CD14-positive monocyte (primary cell): ENCODE data around the gene ARSB. TPM values are rescaled to one million over a fixed set of nuclear protein-coding genes. Genes with fewer than 3 reads are reported as not detected.

ENCODE experiments used
- DNase-seq, 3 donors: peaks; one replicate each; pipeline ENCODE4 v3.0.0-alpha.2; 2011 to 2022
- H2AFZ ChIP-seq: 2 replicates; pipeline ENCODE4 v1.6.0; 2012; ENCODE audit warnings: mild to moderate bottlenecking, low read depth, low read length, inconsistent platforms; ENCODE audit not compliant: insufficient read depth, poor library complexity, severe bottlenecking
- H3K27ac ChIP-seq, 2 donors: 1 replicate in 1 of 2; 2 replicates in 1 of 2; pipeline ENCODE4 v1.5.1; 2012 to 2013; ENCODE audit warnings: low read length in 2 of 2, control low read depth in 1 of 2, inconsistent platforms in 1 of 2, low read depth in 1 of 2, mild to moderate bottlenecking in 1 of 2
- H3K27me3 ChIP-seq, 2 donors: one replicate each; pipeline versions ENCODE4 v1.6.0 to v1.6.1; 2011 to 2013; ENCODE audit warnings: low read length in 2 of 2; ENCODE audit not compliant: control insufficient read depth in 2 of 2, insufficient read depth in 2 of 2
- H3K36me3 ChIP-seq, 2 donors: replicated peaks in 1 of 2; 1 replicate in 1 of 2; 2 replicates in 1 of 2; pipeline versions ENCODE4 v1.5.1 to v1.6.1; 2012 to 2013; ENCODE audit warnings: low read length in 2 of 2, control low read depth in 1 of 2, inconsistent platforms in 1 of 2, mild to moderate bottlenecking in 1 of 2; ENCODE audit not compliant: insufficient read depth in 2 of 2, control insufficient read depth in 1 of 2
- H3K4me1 ChIP-seq, 2 donors: 1 replicate in 1 of 2; 2 replicates in 1 of 2; pipeline versions ENCODE4 v1.5.1 to v1.6.1; 2012 to 2013; ENCODE audit warnings: low read length in 2 of 2, control low read depth in 1 of 2, inconsistent platforms in 1 of 2, mild to moderate bottlenecking in 1 of 2, moderate library complexity in 1 of 2; ENCODE audit not compliant: insufficient read depth in 2 of 2, control insufficient read depth in 1 of 2
- H3K4me2 ChIP-seq: replicated peaks from 2 replicates; pipeline ENCODE3; 2012; ENCODE audit warnings: low read length, moderate library complexity, mild to moderate bottlenecking; ENCODE audit not compliant: poor library complexity, severe bottlenecking; ENCODE audit errors: extremely low read depth
- H3K4me3 ChIP-seq, 3 experiments: fragments of 200-600 bp in 1 of 3; sonication (generic) in 1 of 3; replicated peaks in 1 of 3; 1 replicate in 2 of 3; 2 replicates in 1 of 3; pipeline ENCODE4 v1.5.1; 2011 to 2013; ENCODE audit warnings: low read length in 3 of 3, mild to moderate bottlenecking in 3 of 3, control low read depth in 2 of 3, low read depth in 2 of 3, inconsistent platforms in 1 of 3, moderate library complexity in 1 of 3
- H3K79me2 ChIP-seq: 2 replicates; pipeline ENCODE4 v1.6.0; 2012; ENCODE audit warnings: mild to moderate bottlenecking, control low read depth, inconsistent platforms, low read length, moderate library complexity; ENCODE audit not compliant: insufficient read depth
- H3K9ac ChIP-seq: 2 replicates; pipeline ENCODE4 v1.6.0; 2017; ENCODE audit warnings: low read length, mild to moderate bottlenecking; ENCODE audit not compliant: insufficient read depth, poor library complexity, severe bottlenecking
- H3K9me3 ChIP-seq, 2 donors: replicated peaks in 1 of 2; 1 replicate in 1 of 2; 2 replicates in 1 of 2; pipeline versions ENCODE4 v1.5.1 to v1.6.1; 2012 to 2013; ENCODE audit warnings: low read length in 2 of 2, control low read depth in 1 of 2; ENCODE audit not compliant: control insufficient read depth in 1 of 2, insufficient read depth in 1 of 2
- H4K20me1 ChIP-seq: 2 replicates; pipeline ENCODE4 v1.6.0; 2012; ENCODE audit warnings: mild to moderate bottlenecking, low read length, control low read depth, moderate library complexity; ENCODE audit not compliant: insufficient read depth
- H3K27ac Mint-ChIP-seq, 7 donors: one replicate each; pipeline ENCODE4 v1.8.0; 2020; ENCODE audit warnings: mild to moderate bottlenecking in 7 of 7, mixed read lengths in 7 of 7, moderate library complexity in 6 of 7, inconsistent platforms in 2 of 7
- H3K27me3 Mint-ChIP-seq, 3 donors: one replicate each; pipeline ENCODE4 v1.8.0; 2021 to 2022; ENCODE audit warnings: low read depth in 3 of 3, mild to moderate bottlenecking in 3 of 3, mixed read lengths in 3 of 3, moderate library complexity in 3 of 3, inconsistent platforms in 1 of 3
- H3K36me3 Mint-ChIP-seq, 2 donors: one replicate each; pipeline ENCODE4 v1.8.0; 2020; ENCODE audit warnings: mixed read lengths in 2 of 2, inconsistent platforms in 1 of 2, mild to moderate bottlenecking in 1 of 2
- H3K4me1 Mint-ChIP-seq: one replicate; pipeline ENCODE4 v1.8.0; 2020; ENCODE audit warnings: mild to moderate bottlenecking, mixed read lengths
- H3K4me3 Mint-ChIP-seq, 2 donors: one replicate each; pipeline ENCODE4 v1.8.0; 2020; ENCODE audit warnings: mild to moderate bottlenecking in 2 of 2, mixed read lengths in 2 of 2, moderate library complexity in 1 of 2
- H3K9me3 Mint-ChIP-seq, 7 donors: one replicate each; pipeline ENCODE4 v1.8.0; 2020 to 2022; ENCODE audit warnings: mixed read lengths in 7 of 7, mild to moderate bottlenecking in 6 of 7, moderate library complexity in 6 of 7, inconsistent platforms in 2 of 7
- CTCF ChIP-seq: fragments of 200-600 bp; IDR thresholded peaks from one replicate; pipeline ENCODE4 v1.8.0; 2022; ENCODE audit warnings: antibody characterized with exemption, mild to moderate bottlenecking
- WGBS: methylation state at CpG from one replicate; pipeline ENCODE4 v1.1.5; 2013; ENCODE audit warnings: missing lambda C conversion rate; ENCODE audit not compliant: insufficient coverage; 5-methylcytosine and 5-hydroxymethylcytosine counted together
- intact Hi-C, 2 donors: fragments of 100-400 bp; cut with micrococcal nuclease; formaldehyde crosslinking; loops; one replicate each; pipeline versions ENCODE4 v1.15.0 to v1.15.1; 2023
- polyA plus RNA-seq, 3 donors: library from polyadenylated mRNA; depleted of rRNA in 1 of 3; unstranded in 2 of 3; stranded (reverse) in 1 of 3; fragments of 300-500 nt in 2 of 3; fragments of >200 nt in 1 of 3; fragmentation: Illumina TruSeq in 2 of 3; gene quantifications; 1 replicate in 2 of 3; 2 replicates in 1 of 3; pipeline ENCODE4 v1.2.3, GENCODE V29; 2012 to 2021

The ARSB gene
- polyA plus RNA-seq, 3 donors: 18.0 to 28.7 (median 18.1) TPM

- no peak overlapping the region for H3K27ac Mint-ChIP-seq
- no peak overlapping the region for H2AFZ ChIP-seq
- peaks cover 0 to 6% (median 2%) of the 10 kb centered on the region in 7 donors for H3K9me3 Mint-ChIP-seq
- H3K9me3 ChIP-seq: peaks cover 0 to 3% of the 10 kb centered on the region in 2 donors
- H3K36me3 ChIP-seq: no peaks in the 10 kb centered on the region
- intact Hi-C loops: no loop called here
- DNase-seq: no peak
- no peaks in the 10 kb centered on the region for H4K20me1 ChIP-seq
- no peaks in the 10 kb centered on the region for H3K27me3 ChIP-seq
- no peaks in the 10 kb centered on the region for H3K79me2 ChIP-seq
- no peak for TF ChIP-seq CTCF
- H3K4me1 Mint-ChIP-seq: no peaks in the 10 kb centered on the region
- no peak overlapping the region for H3K9ac ChIP-seq
- no peak overlapping the region for H3K4me2 ChIP-seq
- no peak overlapping the region for H3K4me3 Mint-ChIP-seq
- no CpG with 5 or more reads among the region's 3 CpGs for WGBS
- H3K36me3 Mint-ChIP-seq: no peaks in the 10 kb centered on the region
- no peaks in the 10 kb centered on the region for H3K4me1 ChIP-seq
- no peak overlapping the region for H3K4me3 ChIP-seq
- peaks cover 2 to 4% (median 3%) of the 10 kb centered on the region in 3 donors for H3K27me3 Mint-ChIP-seq
- H3K27ac ChIP-seq: no peak overlapping the region
Measured at GRCh38 chr5:79008362-79008761, 23.3 kb upstream of the ARSB start.

GRCh38 chr5:79007872-79008271 lies 22.8 kb upstream of the ARSB start:
- Mint-ChIP-seq H3K4me1 (no peaks in the 10 kb centered on the region), H3K4me3 (no peak overlapping the region), H3K27me3 (peaks cover 2 to 4% (median 3%) of the 10 kb centered on the region in 3 donors), H3K36me3 (no peaks in the 10 kb centered on the region), H3K9me3 (peaks cover 0 to 3% (median 0%) of the 10 kb centered on the region in 7 donors), H3K27ac (no peak overlapping the region)
- H3K9ac ChIP-seq: no peak overlapping the region
- no peaks in the 10 kb centered on the region for H4K20me1 ChIP-seq
- TF ChIP-seq CTCF: no peak
- no CpG with 5 or more reads among the region's 3 CpGs for WGBS
- H3K36me3 ChIP-seq: no peaks in the 10 kb centered on the region
- no peak overlapping the region for H2AFZ ChIP-seq
- DNase-seq: no peak
- peaks cover 0 to 3% of the 10 kb centered on the region in 2 donors for H3K9me3 ChIP-seq
- H3K79me2 ChIP-seq: no peaks in the 10 kb centered on the region
- H3K27me3 ChIP-seq: no peaks in the 10 kb centered on the region
- no peaks in the 10 kb centered on the region for H3K4me1 ChIP-seq
- H3K4me3 ChIP-seq: no peak overlapping the region
- intact Hi-C loops: no loop called here
- H3K4me2 ChIP-seq: no peak overlapping the region
- no peak overlapping the region for H3K27ac ChIP-seq
